Loucy (cell line): ENCODE results near the gene PLCH1.

ENCODE experiments used
- H2AFZ ChIP-seq: fragments of 200-600 bp; sonication (generic); 2 replicates; pipeline ENCODE4 v1.6.0; 2016; ENCODE audit warnings: antibody characterized with exemption, mild to moderate bottlenecking, low read length, moderate library complexity
- H3F3A ChIP-seq: fragments of 200-600 bp; 2 replicates; pipeline ENCODE4 v1.6.0; 2016; ENCODE audit warnings: antibody characterized with exemption, low read depth, mild to moderate bottlenecking
- H3K27me3 ChIP-seq: fragments of 200-600 bp; sonication (generic); 2 replicates; pipeline ENCODE4 v1.6.1; 2014; ENCODE audit warnings: low read length, mild to moderate bottlenecking; ENCODE audit not compliant: insufficient read depth, poor library complexity, severe bottlenecking
- H3K36me3 ChIP-seq: fragments of 200-600 bp; sonication (generic); 2 replicates; pipeline ENCODE4 v1.6.1; 2016; ENCODE audit warnings: low read length; ENCODE audit not compliant: insufficient read depth
- H3K4me1 ChIP-seq: fragments of 200-600 bp; sonication (generic); 2 replicates; pipeline ENCODE4 v1.5.1; 2014; ENCODE audit warnings: low read length, mild to moderate bottlenecking; ENCODE audit not compliant: insufficient read depth, poor library complexity, severe bottlenecking
- H3K4me2 ChIP-seq: fragments of 200-600 bp; sonication (generic); 2 replicates; pipeline ENCODE4 v1.6.0; 2014; ENCODE audit warnings: antibody characterized with exemption, low read length, low read depth, mild to moderate bottlenecking; ENCODE audit not compliant: poor library complexity, severe bottlenecking
- H3K4me3 ChIP-seq: fragments of 200-600 bp; sonication (generic); 2 replicates; pipeline ENCODE4 v1.5.1; 2014; ENCODE audit warnings: low read length, mild to moderate bottlenecking, mixed read lengths; ENCODE audit not compliant: poor library complexity, severe bottlenecking
- H3K79me2 ChIP-seq: fragments of 200-600 bp; sonication (generic); 2 replicates; pipeline ENCODE4 v1.6.1; 2014; ENCODE audit warnings: low read length; ENCODE audit not compliant: insufficient read depth
- H3K9ac ChIP-seq: fragments of 200-600 bp; sonication (generic); 2 replicates; pipeline ENCODE4 v1.6.0; 2014; ENCODE audit warnings: mild to moderate bottlenecking, low read depth, low read length, moderate library complexity; ENCODE audit not compliant: poor library complexity, severe bottlenecking
- H3K9me2 ChIP-seq: fragments of 200-600 bp; sonication (generic); replicated peaks from 2 replicates; pipeline ENCODE4 v1.6.1; 2016; ENCODE audit warnings: low read depth, low read length, mixed read lengths
- H3K9me3 ChIP-seq: fragments of 200-600 bp; sonication (generic); 2 replicates; pipeline ENCODE4 v1.6.1; 2014; ENCODE audit warnings: mild to moderate bottlenecking, antibody characterized with exemption, low read length, low read depth; ENCODE audit not compliant: insufficient read depth
- H4K20me1 ChIP-seq: fragments of 200-600 bp; sonication (generic); 2 replicates; pipeline ENCODE4 v1.6.0; 2014; ENCODE audit warnings: antibody characterized with exemption, low read length, mild to moderate bottlenecking; ENCODE audit not compliant: insufficient read depth, poor library complexity, severe bottlenecking
- EZH2phosphoT487 ChIP-seq: fragments of 200-600 bp; IDR thresholded peaks from 2 replicates; pipeline ENCODE4 v1.6.1; 2018; ENCODE audit warnings: antibody characterized with exemption, mild to moderate bottlenecking, moderate library complexity, borderline replicate concordance
- TF ChIP-seq, protein P1 (sequence below): fragments of 200-600 bp; sonication (generic); conservative IDR thresholded peaks from 2 replicates; pipeline ENCODE4 v1.5.1; 2014; ENCODE audit warnings: mild to moderate bottlenecking, antibody characterized with exemption, low read length

PLCH1 gene

DNA sequence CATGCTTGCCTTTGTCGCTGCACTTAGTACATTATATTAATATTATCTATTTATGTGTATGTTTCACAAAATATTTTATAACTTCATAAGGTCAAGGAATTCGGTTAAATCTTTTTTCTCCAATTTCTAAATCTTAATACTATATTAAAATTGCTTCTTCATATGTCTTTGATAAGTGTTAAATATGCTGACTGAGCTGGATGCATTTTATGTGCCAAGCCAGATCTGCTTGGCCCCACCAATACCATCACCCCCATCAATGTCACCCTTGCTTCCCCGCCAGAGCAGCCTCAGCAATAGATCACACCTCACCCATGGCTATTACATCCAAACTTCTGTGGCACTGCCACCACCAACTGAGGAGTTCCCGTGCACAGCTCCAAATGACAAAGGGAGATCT lies 287.3 kb downstream of the PLCH1 start:
- Histone ChIP-seq H3K4me1 (no peaks in the 10 kb centered on the region), H3F3A (no peaks in the 10 kb centered on the region), H3K4me3 (no peak overlapping the region), H3K9me3 (no peaks in the 10 kb centered on the region), H3K79me2 (no peaks in the 10 kb centered on the region), H3K27me3 (no peaks in the 10 kb centered on the region), H2AFZ (no peak overlapping the region), H3K9me2 (no peaks in the 10 kb centered on the region), H4K20me1 (no peaks in the 10 kb centered on the region), H3K36me3 (no peaks in the 10 kb centered on the region), H3K9ac (no peak overlapping the region), H3K4me2 (no peak overlapping the region)
- TF ChIP-seq, protein P1, sequence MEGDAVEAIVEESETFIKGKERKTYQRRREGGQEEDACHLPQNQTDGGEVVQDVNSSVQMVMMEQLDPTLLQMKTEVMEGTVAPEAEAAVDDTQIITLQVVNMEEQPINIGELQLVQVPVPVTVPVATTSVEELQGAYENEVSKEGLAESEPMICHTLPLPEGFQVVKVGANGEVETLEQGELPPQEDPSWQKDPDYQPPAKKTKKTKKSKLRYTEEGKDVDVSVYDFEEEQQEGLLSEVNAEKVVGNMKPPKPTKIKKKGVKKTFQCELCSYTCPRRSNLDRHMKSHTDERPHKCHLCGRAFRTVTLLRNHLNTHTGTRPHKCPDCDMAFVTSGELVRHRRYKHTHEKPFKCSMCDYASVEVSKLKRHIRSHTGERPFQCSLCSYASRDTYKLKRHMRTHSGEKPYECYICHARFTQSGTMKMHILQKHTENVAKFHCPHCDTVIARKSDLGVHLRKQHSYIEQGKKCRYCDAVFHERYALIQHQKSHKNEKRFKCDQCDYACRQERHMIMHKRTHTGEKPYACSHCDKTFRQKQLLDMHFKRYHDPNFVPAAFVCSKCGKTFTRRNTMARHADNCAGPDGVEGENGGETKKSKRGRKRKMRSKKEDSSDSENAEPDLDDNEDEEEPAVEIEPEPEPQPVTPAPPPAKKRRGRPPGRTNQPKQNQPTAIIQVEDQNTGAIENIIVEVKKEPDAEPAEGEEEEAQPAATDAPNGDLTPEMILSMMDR, result no peak
- TF ChIP-seq EZH2phosphoT487, result no peak

DNA sequence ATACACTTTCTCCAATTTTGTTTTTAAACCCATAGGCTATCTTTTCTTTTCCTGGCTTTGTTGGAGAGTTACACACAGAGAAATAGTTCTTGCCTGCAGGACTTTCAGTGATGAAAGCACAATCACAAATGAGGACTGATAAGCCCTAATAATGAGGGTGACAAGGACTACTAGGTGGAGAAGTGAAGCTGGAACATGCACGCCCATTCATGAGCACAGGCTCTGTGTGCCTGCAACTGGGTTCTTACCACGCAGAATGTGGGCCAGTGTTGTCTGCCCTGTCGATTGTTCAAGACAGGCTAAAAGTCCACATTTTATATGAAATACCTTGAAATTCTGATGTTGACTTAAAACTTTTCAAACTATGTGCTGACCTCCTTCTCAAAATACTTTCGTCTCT lies 289.1 kb downstream of the PLCH1 start:
- no peaks in the 10 kb centered on the region for H3K79me2 ChIP-seq
- TF ChIP-seq, protein P1, result no peak
- no peak for TF ChIP-seq EZH2phosphoT487
- H3K9me3 ChIP-seq, result no peaks in the 10 kb centered on the region
- no peaks in the 10 kb centered on the region for H4K20me1 ChIP-seq
- H3K36me3 ChIP-seq, result no peaks in the 10 kb centered on the region
- H3K27me3 ChIP-seq, result no peaks in the 10 kb centered on the region
- no peak overlapping the region for H2AFZ ChIP-seq
- no peak overlapping the region for H3K4me2 ChIP-seq
- H3K9ac ChIP-seq, result no peak overlapping the region
- H3F3A ChIP-seq, result no peaks in the 10 kb centered on the region
- H3K4me1 ChIP-seq, result no peaks in the 10 kb centered on the region
- H3K9me2 ChIP-seq, result no peaks in the 10 kb centered on the region
- H3K4me3 ChIP-seq, result no peak overlapping the region

DNA sequence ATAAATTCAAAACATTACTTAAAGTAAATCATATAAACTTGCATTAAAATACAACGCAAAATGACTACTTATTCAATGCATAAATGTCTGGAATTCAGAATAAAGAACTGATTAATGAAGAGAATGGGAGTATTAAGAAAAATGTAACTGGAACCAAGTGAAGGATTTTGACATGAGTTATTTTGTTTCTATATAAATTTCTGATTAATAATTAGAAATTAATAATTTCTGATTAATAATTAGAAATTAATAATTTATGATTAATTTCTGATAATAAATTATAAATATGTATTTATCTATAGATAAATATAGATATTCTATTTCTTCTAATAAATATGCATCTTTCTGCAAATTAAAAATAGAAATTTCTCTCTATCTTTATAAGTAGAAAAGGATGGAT lies 291.4 kb downstream of the PLCH1 start:
- no peaks in the 10 kb centered on the region for H3K36me3 ChIP-seq
- H3K4me1 ChIP-seq, result no peaks in the 10 kb centered on the region
- H3K4me2 ChIP-seq, result no peak overlapping the region
- no peaks in the 10 kb centered on the region for H3K79me2 ChIP-seq
- TF ChIP-seq, protein P1, result no peak
- TF ChIP-seq EZH2phosphoT487, result no peak
- no peaks in the 10 kb centered on the region for H3F3A ChIP-seq
- H4K20me1 ChIP-seq, result no peaks in the 10 kb centered on the region
- no peaks in the 10 kb centered on the region for H3K27me3 ChIP-seq
- no peak overlapping the region for H2AFZ ChIP-seq
- H3K9ac ChIP-seq, result no peak overlapping the region
- H3K9me2 ChIP-seq, result no peaks in the 10 kb centered on the region
- H3K9me3 ChIP-seq, result no peaks in the 10 kb centered on the region
- H3K4me3 ChIP-seq, result no peak overlapping the region
